Neuronal stem cell (in vitro differentiated cells): ENCODE measurements around the gene TNPO2.
"Not testable (repeated sequence)": the region's sequence is repeated elsewhere in the genome, so short reads cannot be mapped to it uniquely, and the experiment has no call there.

Experiments used
- DNase-seq: peaks from one replicate; pipeline ENCODE4 v3.0.0-alpha.2; 2013; ENCODE audit warnings: low spot score
- H2AFZ ChIP-seq: one replicate; pipeline ENCODE4 v1.6.1; 2013; ENCODE audit warnings: mild to moderate bottlenecking, low read length, inconsistent platforms
- H2AK5ac ChIP-seq: 2 replicates; pipeline ENCODE4 v1.6.1; 2013; ENCODE audit warnings: low read depth, mild to moderate bottlenecking, inconsistent platforms, low read length, moderate library complexity, mixed read lengths
- H2BK120ac ChIP-seq: 2 replicates; pipeline ENCODE4 v1.6.1; 2013; ENCODE audit warnings: low read depth, mild to moderate bottlenecking, inconsistent platforms, low read length, moderate library complexity, mixed read lengths
- H2BK12ac ChIP-seq: one replicate; pipeline ENCODE4 v1.6.1; 2013; ENCODE audit warnings: low read length, inconsistent platforms
- H2BK15ac ChIP-seq: 2 replicates; pipeline ENCODE4 v1.6.1; 2013; ENCODE audit warnings: mild to moderate bottlenecking, low read length, inconsistent platforms, mixed read lengths
- H2BK5ac ChIP-seq: one replicate; pipeline ENCODE4 v1.6.1; 2013; ENCODE audit warnings: inconsistent platforms, mild to moderate bottlenecking, low read length, moderate library complexity
- H3K14ac ChIP-seq: one replicate; pipeline ENCODE4 v1.6.1; 2013; ENCODE audit warnings: low read length, inconsistent platforms
- H3K18ac ChIP-seq: 2 replicates; pipeline ENCODE4 v1.6.1; 2013; ENCODE audit warnings: low read length, inconsistent platforms
- H3K23ac ChIP-seq: 2 replicates; pipeline ENCODE4 v1.6.1; 2013; ENCODE audit warnings: low read depth, mild to moderate bottlenecking, mixed read lengths, low read length, inconsistent platforms; ENCODE audit not compliant: poor library complexity
- H3K27ac ChIP-seq: replicated peaks from 3 replicates; pipeline ENCODE4 v1.5.1; 2013; ENCODE audit warnings: low read length, inconsistent platforms
- H3K27me3 ChIP-seq, 3 experiments: 2 replicates each; pipeline ENCODE4 v1.6.1; 2013; ENCODE audit warnings: low read length in 3 of 3, mild to moderate bottlenecking in 2 of 3, inconsistent platforms in 1 of 3, low read depth in 1 of 3, mixed read lengths in 1 of 3, moderate library complexity in 1 of 3; ENCODE audit not compliant: control insufficient read depth in 3 of 3, insufficient read depth in 3 of 3
- H3K36me3 ChIP-seq, 2 donors: replicated peaks in 1 of 2; 2 replicates each; pipeline ENCODE4 v1.6.1; 2013; ENCODE audit warnings: low read length in 2 of 2; ENCODE audit not compliant: control insufficient read depth in 2 of 2, insufficient read depth in 2 of 2
- H3K4ac ChIP-seq: 2 replicates; pipeline ENCODE4 v1.6.1; 2013; ENCODE audit warnings: inconsistent platforms, mild to moderate bottlenecking, low read length, moderate library complexity
- H3K4me1 ChIP-seq, 2 donors: 1 replicate in 1 of 2; 2 replicates in 1 of 2; pipeline ENCODE4 v1.6.1; 2013; ENCODE audit warnings: low read length in 2 of 2, low read depth in 1 of 2; ENCODE audit not compliant: control insufficient read depth in 2 of 2, insufficient read depth in 1 of 2
- H3K4me2 ChIP-seq: one replicate; pipeline ENCODE4 v1.6.1; 2013; ENCODE audit warnings: mild to moderate bottlenecking, low read length, inconsistent platforms; ENCODE audit not compliant: insufficient read depth, poor library complexity, severe bottlenecking
- H3K4me3 ChIP-seq, 2 donors: 2 replicates each; pipeline ENCODE4 v1.5.1; 2013; ENCODE audit warnings: low read length in 2 of 2, mild to moderate bottlenecking in 2 of 2, inconsistent platforms in 1 of 2, moderate library complexity in 1 of 2
- H3K79me1 ChIP-seq: one replicate; pipeline ENCODE4 v1.6.1; 2013; ENCODE audit warnings: low read depth, mild to moderate bottlenecking, inconsistent platforms, low read length, moderate library complexity
- H3K9ac ChIP-seq: one replicate; pipeline ENCODE4 v1.6.1; 2013; ENCODE audit warnings: mild to moderate bottlenecking, low read depth, low read length, inconsistent platforms; ENCODE audit not compliant: poor library complexity
- H3K9me3 ChIP-seq, 2 donors: replicated peaks in 1 of 2; 2 replicates each; pipeline versions ENCODE3 to v1.6.1; 2013; ENCODE audit warnings: low read length in 2 of 2, mild to moderate bottlenecking in 2 of 2, inconsistent platforms in 1 of 2, low read depth in 1 of 2, mixed read lengths in 1 of 2, moderate library complexity in 1 of 2; ENCODE audit not compliant: control insufficient read depth in 2 of 2, insufficient read depth in 1 of 2
- H4K8ac ChIP-seq: one replicate; pipeline ENCODE4 v1.6.1; 2013; ENCODE audit warnings: low read depth, mild to moderate bottlenecking, inconsistent platforms, low read length, moderate library complexity
- H4K91ac ChIP-seq: one replicate; pipeline ENCODE4 v1.6.1; 2013; ENCODE audit warnings: low read length, low read depth, mild to moderate bottlenecking, inconsistent platforms; ENCODE audit not compliant: poor library complexity
- WGBS, 2 donors: extraction: QIAGEN DNeasy Blood & Tissue Kit; methylation state at CpG; one replicate each; pipeline ENCODE4 v1.1.7; 2013; ENCODE audit warnings: missing lambda C conversion rate in 2 of 2, mixed read lengths in 1 of 2; ENCODE audit not compliant: insufficient read length in 2 of 2, insufficient replicate concordance in 1 of 2; ENCODE audit errors: extremely low coverage in 2 of 2; 5-methylcytosine and 5-hydroxymethylcytosine counted together

Gene TNPO2

GRCh38 chr19:12727745-12728433, 4.2 kb upstream of the TNPO2 start:
- peaks cover 34 to 52% of the 10 kb centered on the region in 2 donors for H3K36me3 ChIP-seq
- no peak overlapping the region for H2BK15ac ChIP-seq
- H3K23ac ChIP-seq, result no peak overlapping the region
- no peak overlapping the region for H2BK120ac ChIP-seq
- no peak for DNase-seq
- no peak overlapping the region for H3K4me2 ChIP-seq
- no peak overlapping the region for H3K14ac ChIP-seq
- H3K4me3 ChIP-seq, result no peak overlapping the region
- no peak overlapping the region for H4K8ac ChIP-seq
- no peak overlapping the region for H3K18ac ChIP-seq
- no CpG with 5 or more reads among the region's 9 CpGs for WGBS, 2 donors
- no peak overlapping the region for H3K27ac ChIP-seq
- H2AFZ ChIP-seq, result no peak overlapping the region
- no peak overlapping the region for H4K91ac ChIP-seq
- no peak overlapping the region for H2BK12ac ChIP-seq
- H3K9me3 ChIP-seq, result no peaks in the 10 kb centered on the region
- H2AK5ac ChIP-seq, result no peak overlapping the region
- H2BK5ac ChIP-seq, result no peak overlapping the region
- H3K79me1 ChIP-seq, result peaks cover 14% of the 10 kb centered on the region
- H3K27me3 ChIP-seq, result no peaks in the 10 kb centered on the region
- H3K4me1 ChIP-seq, result peaks cover 2% of the 10 kb centered on the region in 2 donors
- H3K4ac ChIP-seq, result no peak overlapping the region
- no peak overlapping the region for H3K9ac ChIP-seq

- Histone ChIP-seq H3K79me1 (peaks cover 10% of the 10 kb centered on the region), H3K4me1 (peaks cover 0 to 2% of the 10 kb centered on the region in 2 donors), H2AK5ac (no peak overlapping the region), H3K14ac (no peak overlapping the region), H4K91ac (no peak overlapping the region), H2BK15ac (no peak overlapping the region), H2BK120ac (no peak overlapping the region), H2BK12ac (no peak overlapping the region), H3K36me3 (peaks cover 30 to 44% of the 10 kb centered on the region in 2 donors), H2AFZ (no peak overlapping the region), H3K9me3 (no peaks in the 10 kb centered on the region), H3K27me3 (no peaks in the 10 kb centered on the region), H3K4ac (no peak overlapping the region), H3K18ac (no peak overlapping the region), H3K4me3 (peak overlapping the region in 1 of 2 donors; percentile 20), H3K27ac (no peak overlapping the region), H3K4me2 (no peak overlapping the region), H4K8ac (no peak overlapping the region), H3K23ac (no peak overlapping the region), H3K9ac (no peak overlapping the region), H2BK5ac (no peak overlapping the region)
- WGBS, 2 donors, result no CpG with 5 or more reads among the region's 2 CpGs
- DNase-seq, result no peak
These were observed 3.2 kb upstream of the TNPO2 start for GRCh38 chr19:12726988-12727316.

- H3K27ac ChIP-seq, H3K79me1 ChIP-seq, H3K18ac ChIP-seq, H2AK5ac ChIP-seq, H3K4me3 ChIP-seq, H2BK5ac ChIP-seq, H3K4me1 ChIP-seq, DNase-seq, H3K27me3 ChIP-seq, H3K14ac ChIP-seq, H4K91ac ChIP-seq, H3K4ac ChIP-seq, H3K9me3 ChIP-seq, H2AFZ ChIP-seq, H2BK12ac ChIP-seq, H2BK15ac ChIP-seq, H2BK120ac ChIP-seq, H3K4me2 ChIP-seq, H3K9ac ChIP-seq, H4K8ac ChIP-seq, H3K23ac ChIP-seq: not testable (repeated sequence)
- peaks cover 20 to 34% of the 10 kb centered on the region in 2 donors for H3K36me3 ChIP-seq
- no CpG with 5 or more reads among the region's 10 CpGs for WGBS, 2 donors
These were observed 1.9 kb upstream of the TNPO2 start for GRCh38 chr19:12725612-12726011.

GRCh38 chr19:12723381-12723640, 421 bp downstream of the TNPO2 start:
- no CpG with 5 or more reads among the region's 7 CpGs for WGBS, 2 donors
- H4K91ac ChIP-seq, result no peak overlapping the region
- H2BK5ac ChIP-seq, result no peak overlapping the region
- no peaks in the 10 kb centered on the region for H3K27me3 ChIP-seq
- peaks cover 12% of the 10 kb centered on the region for H3K79me1 ChIP-seq
- no peak overlapping the region for H2AK5ac ChIP-seq
- H3K4me1 ChIP-seq, result peaks cover 6 to 7% of the 10 kb centered on the region in 2 donors
- H3K27ac ChIP-seq, result peak overlapping the region; percentile 75
- H3K4ac ChIP-seq, result no peak overlapping the region
- H3K9ac ChIP-seq, result peak overlapping the region; percentile 72
- H3K4me3 ChIP-seq, result peak overlapping the region; percentile 79 to 93
- no peak overlapping the region for H4K8ac ChIP-seq
- H2BK12ac ChIP-seq, result no peak overlapping the region
- no peak overlapping the region for H3K18ac ChIP-seq
- DNase-seq, result no peak
- H3K9me3 ChIP-seq, result no peaks in the 10 kb centered on the region
- H2BK120ac ChIP-seq, result no peak overlapping the region
- H3K23ac ChIP-seq, result no peak overlapping the region
- H2BK15ac ChIP-seq, result no peak overlapping the region
- H3K36me3 ChIP-seq, result peaks cover 13 to 32% of the 10 kb centered on the region in 2 donors
- peak overlapping the region; percentile 89 for H3K4me2 ChIP-seq
- peak overlapping the region; percentile 91 for H2AFZ ChIP-seq
- no peak overlapping the region for H3K14ac ChIP-seq
